ENCODE results near the gene SLC2A10. TPM values are rescaled to one million over a fixed set of nuclear protein-coding genes. Genes with fewer than 3 reads are reported as not detected.

SLC2A10 gene
- total RNA-seq, 1 donor from 2014 or later, result 1.9 TPM

- no peak for ATAC-seq
- intact Hi-C loops (cut with micrococcal nuclease), result no loop called here
- no peak for DNase-seq
Measured at GRCh38 chr20:46779831-46780230, 70.4 kb downstream of the SLC2A10 start.

DNA sequence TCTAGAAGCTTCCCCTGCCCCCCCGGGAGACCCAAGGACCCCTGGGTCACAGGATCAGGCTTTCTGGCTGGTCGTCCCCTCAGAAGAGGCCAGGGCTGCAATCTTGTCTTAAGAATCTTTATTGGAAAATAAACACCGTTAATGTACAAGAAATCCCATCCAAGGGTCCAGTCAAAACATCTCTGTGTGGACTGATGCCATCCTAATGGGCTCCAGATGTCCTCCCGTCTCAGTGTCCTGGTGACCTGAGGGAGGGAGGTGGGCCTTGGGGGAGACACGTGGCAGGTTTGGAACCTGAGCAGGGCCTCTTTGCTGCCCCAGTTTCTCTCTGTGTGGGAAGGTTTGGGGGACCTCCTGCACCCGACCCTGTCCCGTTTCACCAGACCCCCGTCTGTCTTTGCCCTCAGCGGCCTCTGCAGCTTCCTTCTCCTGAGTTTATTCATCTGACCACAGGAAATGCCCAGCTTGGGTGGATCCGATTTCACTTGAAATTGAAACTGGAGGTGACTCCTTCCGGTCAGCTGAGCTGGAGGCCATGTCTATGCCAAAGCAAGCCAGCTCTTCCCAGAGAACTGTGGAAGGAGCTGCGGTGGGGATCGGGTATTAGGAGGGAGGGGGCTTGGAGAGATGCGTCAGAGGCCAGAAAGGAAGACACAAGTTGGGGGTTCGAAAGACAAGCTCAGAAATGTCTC, 75.1 kb downstream of the SLC2A10 start:
- ATAC-seq (no peak), DNase-seq (no peak)
- intact Hi-C loops (cut with micrococcal nuclease), result no loop called here

Other genes with a start within 250 kb of the SLC2A10 start
- gene ZNF334, start 196.1 kb upstream of the SLC2A10 start, total RNA-seq, result 0.52 TPM
- not detected for gene OCSTAMP, start 159.0 kb upstream of the SLC2A10 start, total RNA-seq
- 0.12 TPM for gene SLC13A3, start 58.2 kb upstream of the SLC2A10 start, total RNA-seq
- 6.1 TPM for gene TP53RK, start 20.2 kb upstream of the SLC2A10 start, total RNA-seq
- gene EYA2, start 185.2 kb downstream of the SLC2A10 start, total RNA-seq, result 1.4 TPM